ENCODE data around the gene PSRC1.

- TF ChIP-seq CTCF (conservative IDR thresholded peaks at IDR 0.05; ENCODE audit: low read depth, low read length) (no peak), EZH2 (IDR thresholded peaks at IDR 0.05; ENCODE audit: borderline replicate concordance, low read depth, low read length, poor library complexity, severe bottlenecking) (no peak)
These were observed 44.6 kb downstream of the PSRC1 start for GRCh38 chr1:109238382-109238781.
